Measurements from ENCODE around the gene NXPH3.

GRCh38 chr17:49557312-49558024 is 18.2 kb upstream of the NXPH3 start:
- TF ChIP-seq CTCF (conservative IDR thresholded peaks at IDR 0.05; ENCODE audit: low read length) = peak; percentile 82
- no peak for TF ChIP-seq EZH2phosphoT487 (IDR thresholded peaks at IDR 0.05; ENCODE audit: borderline replicate concordance)

Data from Loucy (cell line).